ENCODE results near the gene DISP2.

DISP2 gene

GRCh38 chr15:40424483-40425115, 66.6 kb downstream of the DISP2 start:
- DNase-seq (ENCODE audit: low spot score), result no peak

GRCh38 chr15:40425681-40426080, 67.7 kb downstream of the DISP2 start:
- DNase-seq (ENCODE audit: low spot score), result no peak

GRCh38 chr15:40427188-40427587, 69.2 kb downstream of the DISP2 start:
- no peak for DNase-seq (ENCODE audit: low spot score)

DNA sequence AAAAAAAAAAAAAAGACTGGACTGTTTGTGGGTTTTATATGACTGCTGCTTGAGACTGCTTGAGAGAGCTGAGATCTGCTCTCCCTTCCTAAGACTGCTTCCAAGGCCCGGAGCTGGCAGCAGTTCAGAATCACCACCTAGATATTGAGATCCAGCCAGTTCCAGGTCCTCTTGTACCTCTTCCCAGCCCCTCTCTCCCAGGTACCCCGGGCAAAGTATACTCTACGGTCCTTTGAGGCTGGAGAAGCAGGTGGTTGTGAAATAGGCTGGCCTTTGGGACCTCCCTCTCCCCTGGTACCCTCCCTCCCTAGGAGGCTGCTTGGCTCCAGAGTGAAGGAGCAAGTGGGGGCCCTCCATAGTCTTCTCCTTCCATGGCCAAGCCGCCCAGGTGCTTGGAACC, 70.2 kb downstream of the DISP2 start:
- DNase-seq (ENCODE audit: low spot score), result no peak
